ENCODE measurements around the gene SCTR.

Gene SCTR

GRCh38 chr2:119474371-119475224 lies 49.7 kb downstream of the SCTR start:
- no peak for DNase-seq (ENCODE audit: low read depth in 2 of 2)

DNA sequence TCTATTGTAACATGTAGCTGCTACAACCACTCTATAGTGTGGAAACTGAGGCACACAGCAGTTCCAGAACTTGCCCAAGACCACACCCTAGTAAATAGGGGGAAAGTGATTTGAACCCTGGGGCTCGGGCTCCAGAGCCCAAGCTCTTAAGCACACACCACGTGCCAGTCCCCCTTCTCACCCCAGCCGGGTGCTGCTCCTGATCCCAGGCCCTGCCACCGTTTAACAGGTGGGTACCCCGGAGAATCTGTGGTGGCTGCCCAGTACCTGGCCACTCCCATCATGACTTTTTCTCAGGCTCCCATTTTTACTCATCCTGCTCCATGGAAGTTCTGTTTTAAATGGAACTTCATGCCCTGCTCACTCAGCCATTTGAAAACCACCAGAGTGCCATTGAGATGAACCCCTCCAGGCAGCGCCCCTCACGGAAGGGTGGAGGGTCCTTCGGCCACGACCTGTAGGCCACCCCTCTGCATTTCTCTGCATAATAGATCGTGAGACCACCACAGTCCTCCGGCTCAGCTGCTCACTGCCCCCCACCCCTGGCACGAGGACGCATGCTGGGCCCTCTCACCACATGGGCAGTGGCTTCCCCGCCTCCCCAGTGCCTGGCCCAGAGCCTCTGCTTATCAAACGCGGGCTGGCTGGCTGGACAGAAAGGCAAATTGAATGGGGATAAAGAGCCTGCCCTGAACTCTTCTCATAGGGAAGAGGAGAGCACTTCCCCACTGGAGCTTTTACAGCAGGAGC lies 50.5 kb downstream of the SCTR start:
- DNase-seq (ENCODE audit: low read depth in 2 of 2) = no peak

GRCh38 chr2:119472749-119473148 lies 51.5 kb downstream of the SCTR start:
- no peak for DNase-seq (ENCODE audit: low read depth in 2 of 2)

DNA sequence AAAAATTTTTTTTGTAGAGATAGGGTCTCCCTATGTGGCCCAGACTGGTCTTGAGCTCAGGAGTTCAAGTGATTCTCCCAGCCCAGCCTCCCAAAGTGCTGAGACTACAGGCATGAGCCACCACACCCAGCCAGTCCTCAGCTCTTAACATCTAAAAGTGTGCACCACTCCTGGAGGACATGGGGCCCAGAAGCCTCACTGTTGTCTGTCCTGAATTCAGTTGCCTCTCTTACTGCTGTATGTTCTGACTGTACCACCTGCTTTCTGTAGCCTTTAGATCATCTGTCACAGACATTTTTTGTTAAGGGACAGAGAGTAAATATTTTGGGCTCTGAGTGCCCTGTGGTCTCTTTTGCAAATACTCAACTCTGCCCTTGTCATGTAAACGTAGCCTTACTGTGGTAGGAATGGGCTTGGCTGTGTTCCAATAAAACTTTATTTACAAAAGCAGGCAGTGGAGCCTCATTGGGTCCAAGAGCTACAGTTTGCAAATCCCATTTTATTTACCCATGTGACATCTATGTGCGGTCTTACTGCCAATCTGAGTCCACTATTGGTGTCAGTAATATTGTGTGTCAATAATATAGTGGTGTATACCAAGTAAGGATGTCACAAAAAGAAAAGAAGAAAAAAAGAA lies 54.5 kb downstream of the SCTR start:
- no peak for DNase-seq (ENCODE audit: low read depth in 2 of 2)

GRCh38 chr2:119469131-119469530 lies 55.2 kb downstream of the SCTR start:
- no peak for DNase-seq (ENCODE audit: low read depth in 2 of 2)

GRCh38 chr2:119468154-119468955 lies 55.9 kb downstream of the SCTR start:
- DNase-seq (ENCODE audit: low read depth in 2 of 2) = no peak

- DNase-seq (ENCODE audit: low read depth in 2 of 2) = no peak
These were observed 57.9 kb downstream of the SCTR start for GRCh38 chr2:119466373-119466772.

GRCh38 chr2:119465687-119466086 lies 58.6 kb downstream of the SCTR start:
- DNase-seq (ENCODE audit: low read depth in 2 of 2) = no peak

GRCh38 chr2:119464981-119465380 lies 59.3 kb downstream of the SCTR start:
- no peak for DNase-seq (ENCODE audit: low read depth in 2 of 2)

GRCh38 chr2:119463990-119464389 lies 60.3 kb downstream of the SCTR start:
- no peak for DNase-seq (ENCODE audit: low read depth in 2 of 2)

DNA sequence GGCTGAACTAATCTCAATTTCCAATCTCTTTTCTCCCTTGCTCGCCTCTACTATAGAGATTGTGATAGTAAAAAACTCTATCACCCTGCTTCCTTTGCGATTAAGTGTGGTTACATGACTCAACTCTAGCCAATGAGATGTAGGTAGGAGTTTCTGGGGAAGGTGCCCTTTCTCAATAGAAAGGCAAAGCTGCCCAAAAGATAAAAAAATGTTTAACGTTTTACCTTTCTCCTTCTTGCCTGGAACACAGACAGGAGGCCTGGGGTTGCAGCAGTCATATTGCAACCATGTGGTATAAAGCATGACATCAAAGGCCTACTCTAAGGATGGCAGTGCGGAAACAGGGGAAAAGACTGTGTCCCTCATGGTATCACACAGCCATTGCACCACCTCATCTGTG lies 61.1 kb downstream of the SCTR start:
- no peak for DNase-seq (ENCODE audit: low read depth in 2 of 2)

DNA sequence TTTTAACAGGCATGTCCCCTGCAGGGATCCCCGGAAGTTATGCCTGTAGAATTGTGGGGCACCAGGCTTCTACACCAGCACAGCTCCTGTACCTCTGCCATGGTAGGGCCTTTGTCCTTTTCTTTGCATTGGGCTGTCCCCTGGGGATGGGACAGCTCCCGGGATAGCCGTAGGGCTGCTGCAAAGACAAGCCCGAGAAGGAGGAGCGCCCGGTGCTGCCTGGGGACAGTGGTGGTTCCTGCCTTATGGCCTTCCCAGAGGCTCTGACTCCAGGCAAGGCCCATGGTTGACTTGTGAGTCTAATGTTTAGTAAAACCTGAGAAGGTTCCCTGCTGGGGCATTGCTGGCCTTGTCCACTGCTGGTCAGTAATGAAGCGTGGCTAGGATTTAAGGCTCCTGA lies 61.7 kb downstream of the SCTR start:
- DNase-seq (ENCODE audit: low read depth in 2 of 2) = no peak

GRCh38 chr2:119461811-119462210 lies 62.5 kb downstream of the SCTR start:
- no peak for DNase-seq (ENCODE audit: low read depth in 2 of 2)

GRCh38 chr2:119460076-119460475 lies 64.2 kb downstream of the SCTR start:
- DNase-seq (ENCODE audit: low read depth in 2 of 2) = no peak

DNA sequence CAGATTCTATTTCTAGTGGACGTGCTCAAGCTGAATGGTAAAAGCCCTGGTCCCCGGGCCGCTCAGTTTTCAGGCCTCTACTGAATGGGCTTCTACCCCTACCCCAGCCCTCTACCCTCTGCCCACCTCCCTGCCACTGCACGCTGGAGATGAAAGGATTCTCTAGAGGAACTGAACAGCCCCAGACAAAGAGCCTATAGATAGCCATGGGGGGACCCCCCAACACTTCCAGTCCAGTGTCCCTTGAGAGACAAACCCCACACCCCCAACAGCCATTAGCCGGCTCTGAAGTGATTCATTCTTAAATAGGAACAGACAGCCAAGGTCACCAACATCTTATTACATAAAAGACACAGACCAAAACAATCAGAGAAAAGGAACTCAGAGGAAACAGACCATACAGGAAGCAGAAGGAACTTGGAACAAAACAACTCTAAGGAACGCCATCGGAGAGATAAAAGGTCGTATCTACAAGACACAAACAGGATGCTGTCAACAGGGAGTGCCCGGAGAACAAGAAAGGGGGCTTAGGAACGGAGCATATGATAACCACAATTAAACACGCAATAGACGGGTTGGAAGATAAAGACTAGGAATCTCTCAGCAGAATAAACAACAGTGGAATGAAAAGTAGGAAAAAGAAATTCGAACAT lies 69.1 kb downstream of the SCTR start:
- DNase-seq (ENCODE audit: low read depth in 2 of 2) = no peak

DNA sequence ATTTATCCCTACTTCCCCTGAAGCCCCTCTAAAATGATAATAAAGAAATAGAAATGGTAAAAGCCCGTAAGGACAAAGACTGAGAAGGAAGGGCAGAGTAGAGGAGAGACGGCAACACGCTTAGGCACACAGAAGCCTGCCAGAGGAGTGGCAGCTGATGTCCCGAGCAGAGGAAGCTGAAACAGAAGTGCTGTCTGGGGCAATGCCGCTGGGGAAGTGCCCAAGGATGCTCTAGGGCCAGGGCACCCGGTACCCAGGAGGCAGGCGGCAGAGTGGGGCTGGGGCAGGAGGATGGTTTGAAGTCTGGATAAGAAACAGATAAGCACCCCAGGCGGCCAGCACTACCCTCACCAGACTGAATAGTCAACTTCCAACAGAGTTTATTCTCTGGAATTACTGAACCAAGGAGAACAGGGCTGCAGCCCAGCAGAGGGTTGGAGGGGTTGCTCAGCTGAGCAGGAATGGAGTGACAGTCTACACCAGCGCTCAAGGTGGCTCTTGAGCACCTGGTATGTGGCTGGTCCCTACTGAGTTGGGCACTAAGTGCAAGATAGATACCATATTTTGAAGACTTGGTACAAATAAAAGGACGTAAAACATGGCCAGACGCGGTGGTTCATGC lies 70.2 kb downstream of the SCTR start:
- DNase-seq (ENCODE audit: low read depth in 2 of 2) = no peak

GRCh38 chr2:119451336-119452050 lies 72.8 kb downstream of the SCTR start:
- no peak for DNase-seq (ENCODE audit: low read depth in 2 of 2)

GRCh38 chr2:119449521-119449920 lies 74.8 kb downstream of the SCTR start:
- DNase-seq (ENCODE audit: low read depth in 2 of 2) = no peak

DNA sequence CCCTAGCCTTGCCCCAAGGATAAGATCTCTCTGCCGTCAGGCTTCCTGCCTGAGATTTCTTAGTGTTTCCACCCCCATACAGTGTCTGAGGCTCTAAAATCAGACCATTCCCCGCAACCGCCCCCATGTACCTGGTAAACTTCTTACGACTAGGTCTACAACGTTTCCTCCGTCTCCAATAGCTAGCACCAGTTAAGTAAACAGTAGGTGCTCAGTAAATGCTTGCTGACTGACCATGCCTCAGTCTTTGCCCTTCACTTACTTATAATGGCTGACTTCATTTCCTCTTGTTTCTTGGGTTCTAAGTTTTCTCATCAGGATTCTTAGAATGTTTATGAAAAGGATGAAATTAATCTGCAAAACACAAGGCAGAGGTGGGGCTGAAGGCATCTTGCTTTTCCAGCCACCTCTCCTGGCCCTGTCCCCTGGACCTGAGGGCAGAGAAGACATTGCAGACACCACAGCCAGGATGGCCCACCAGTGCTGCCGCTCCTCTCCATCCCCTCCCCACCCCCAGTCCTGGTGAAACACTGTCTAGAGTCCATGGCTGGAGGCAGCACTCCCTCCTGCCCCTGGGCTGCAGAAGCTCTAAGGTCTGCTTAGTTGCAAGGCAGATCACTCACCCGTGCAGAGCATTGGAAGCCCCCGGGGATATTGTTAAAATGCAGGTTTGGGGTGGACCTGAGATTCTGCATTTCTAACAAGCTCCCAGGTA lies 75.7 kb downstream of the SCTR start:
- DNase-seq (ENCODE audit: low read depth in 2 of 2) = no peak

GRCh38 chr2:119446037-119446436 lies 78.2 kb downstream of the SCTR start:
- DNase-seq (ENCODE audit: low read depth in 2 of 2) = no peak
